Astrocyte (in vitro differentiated cells and primary cell): ENCODE results near the gene MT3. TPM values are rescaled to one million over a fixed set of nuclear protein-coding genes. Genes with fewer than 3 reads are reported as not detected.

Experiments
- DNase-seq: peaks from one replicate; pipeline ENCODE4 v3.0.0-alpha.2; 2010; ENCODE audit warnings: low read depth
- FAIRE-seq: peaks from 2 replicates; lab custom pipeline; 2011; peaks lifted over from hg19 to GRCh38; lab: Jason Lieb, UNC
- H2AFZ ChIP-seq: 2 replicates; pipeline ENCODE4 v1.6.0; 2012; ENCODE audit warnings: low read depth, low read length, inconsistent platforms
- H3K27ac ChIP-seq: 2 replicates; pipeline ENCODE4 v1.5.1; 2011; ENCODE audit warnings: low read depth, low read length, inconsistent platforms
- H3K27me3 ChIP-seq: 2 replicates; pipeline ENCODE4 v1.6.0; 2011; ENCODE audit warnings: low read length, inconsistent platforms; ENCODE audit not compliant: insufficient read depth
- H3K36me3 ChIP-seq: 2 replicates; pipeline ENCODE4 v1.5.1; 2011; ENCODE audit warnings: low read length, inconsistent platforms; ENCODE audit not compliant: insufficient read depth
- H3K4me1 ChIP-seq: 2 replicates; pipeline ENCODE4 v1.5.1; 2011; ENCODE audit warnings: low read length, inconsistent platforms; ENCODE audit not compliant: insufficient read depth
- H3K4me2 ChIP-seq: 2 replicates; pipeline ENCODE4 v1.6.0; 2012; ENCODE audit warnings: low read length, inconsistent platforms
- H3K4me3 ChIP-seq: 2 replicates; pipeline ENCODE4 v1.5.1; 2011; ENCODE audit warnings: low read depth, mild to moderate bottlenecking, low read length, inconsistent platforms; ENCODE audit not compliant: insufficient read depth
- H3K79me2 ChIP-seq: 2 replicates; pipeline ENCODE4 v1.6.0; 2012; ENCODE audit warnings: mild to moderate bottlenecking, low read length, inconsistent platforms; ENCODE audit not compliant: insufficient read depth
- H3K9ac ChIP-seq: 2 replicates; pipeline ENCODE4 v1.6.0; 2012; ENCODE audit warnings: mild to moderate bottlenecking, low read length, inconsistent platforms
- H3K9me3 ChIP-seq: 2 replicates; pipeline ENCODE4 v1.5.1; 2012; ENCODE audit warnings: low read depth, mild to moderate bottlenecking, low read length, inconsistent platforms; ENCODE audit not compliant: insufficient read depth
- H4K20me1 ChIP-seq: 2 replicates; pipeline ENCODE4 v1.6.0; 2012; ENCODE audit warnings: low read length, inconsistent platforms; ENCODE audit not compliant: insufficient read depth
- H3K27ac Mint-ChIP-seq: one replicate; pipeline ENCODE4 v1.8.0; 2021; ENCODE audit warnings: mild to moderate bottlenecking, mixed read lengths; ENCODE audit not compliant: unreplicated experiment
- H3K27me3 Mint-ChIP-seq: one replicate; pipeline ENCODE4 v1.8.0; 2021; ENCODE audit warnings: low read depth, mixed read lengths; ENCODE audit not compliant: unreplicated experiment
- H3K36me3 Mint-ChIP-seq: one replicate; pipeline ENCODE4 v1.8.0; 2021; ENCODE audit warnings: low read depth, mixed read lengths; ENCODE audit not compliant: unreplicated experiment
- H3K4me1 Mint-ChIP-seq: one replicate; pipeline ENCODE4 v1.8.0; 2021; ENCODE audit warnings: low read depth, mixed read lengths; ENCODE audit not compliant: unreplicated experiment
- H3K4me3 Mint-ChIP-seq: one replicate; pipeline ENCODE4 v1.8.0; 2021; ENCODE audit warnings: mild to moderate bottlenecking, moderate library complexity, mixed read lengths; ENCODE audit not compliant: unreplicated experiment
- H3K9me3 Mint-ChIP-seq: one replicate; pipeline ENCODE4 v1.8.0; 2021; ENCODE audit warnings: mild to moderate bottlenecking, mixed read lengths; ENCODE audit not compliant: unreplicated experiment
- EZH2 ChIP-seq: IDR thresholded peaks from 2 replicates; pipeline ENCODE4 v1.6.1; 2012; ENCODE audit warnings: mild to moderate bottlenecking, low read length, inconsistent platforms; ENCODE audit not compliant: insufficient read depth
- total RNA-seq: library from RNA; stranded (reverse); gene quantifications from 2 replicates; pipeline ENCODE4 v1.2.1, GENCODE V29; 2021
- TF ChIP-seq, protein P1 (sequence below): IDR thresholded peaks from 2 replicates; pipeline ENCODE4 v1.5.1; 2011; ENCODE audit warnings: low read depth, mild to moderate bottlenecking, inconsistent platforms, low read length, moderate library complexity; ENCODE audit not compliant: insufficient read depth

Gene MT3
- total RNA-seq, 1 donor from 2014 or later: not detected

DNA sequence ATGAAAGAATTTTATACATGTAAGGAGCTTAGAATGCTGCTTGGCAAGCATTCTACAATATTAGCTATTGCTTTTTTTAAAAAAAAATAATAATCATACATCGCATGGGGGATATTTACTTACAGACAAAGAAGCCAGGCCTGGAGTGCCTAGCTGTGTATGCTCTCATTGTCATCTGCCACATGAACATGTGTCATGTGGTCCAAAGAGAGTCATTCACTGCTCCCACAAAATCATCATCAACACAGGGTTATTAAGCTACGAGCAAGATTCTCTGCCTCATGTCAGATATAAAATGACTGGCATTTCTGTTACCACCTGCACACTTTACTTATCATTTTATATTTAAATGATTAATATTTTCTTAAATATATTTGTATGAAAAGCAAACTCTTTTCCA, 34.3 kb downstream of the MT3 start:
- H3K79me2 ChIP-seq: peaks cover 20% of the 10 kb centered on the region
- H3K9me3 ChIP-seq: no peaks in the 10 kb centered on the region
- FAIRE-seq (no peak), DNase-seq (no peak)
- H3K4me2 ChIP-seq: no peak overlapping the region
- H3K4me3 Mint-ChIP-seq: no peak overlapping the region
- H3K9me3 Mint-ChIP-seq: no peaks in the 10 kb centered on the region
- peaks cover 6% of the 10 kb centered on the region for H3K36me3 Mint-ChIP-seq
- H4K20me1 ChIP-seq: peaks cover 11% of the 10 kb centered on the region
- peaks cover 25% of the 10 kb centered on the region for H3K4me1 ChIP-seq
- no peak overlapping the region for H3K27ac ChIP-seq
- H3K27me3 Mint-ChIP-seq: peaks cover 53% of the 10 kb centered on the region
- no peak overlapping the region for H3K27ac Mint-ChIP-seq
- H3K27me3 ChIP-seq: no peaks in the 10 kb centered on the region
- H3K36me3 ChIP-seq: no peaks in the 10 kb centered on the region
- no peak overlapping the region for H2AFZ ChIP-seq
- peaks cover 5% of the 10 kb centered on the region for H3K4me1 Mint-ChIP-seq
- no peak overlapping the region for H3K4me3 ChIP-seq
- H3K9ac ChIP-seq: no peak overlapping the region
- no peak for TF ChIP-seq EZH2
- TF ChIP-seq, protein P1, sequence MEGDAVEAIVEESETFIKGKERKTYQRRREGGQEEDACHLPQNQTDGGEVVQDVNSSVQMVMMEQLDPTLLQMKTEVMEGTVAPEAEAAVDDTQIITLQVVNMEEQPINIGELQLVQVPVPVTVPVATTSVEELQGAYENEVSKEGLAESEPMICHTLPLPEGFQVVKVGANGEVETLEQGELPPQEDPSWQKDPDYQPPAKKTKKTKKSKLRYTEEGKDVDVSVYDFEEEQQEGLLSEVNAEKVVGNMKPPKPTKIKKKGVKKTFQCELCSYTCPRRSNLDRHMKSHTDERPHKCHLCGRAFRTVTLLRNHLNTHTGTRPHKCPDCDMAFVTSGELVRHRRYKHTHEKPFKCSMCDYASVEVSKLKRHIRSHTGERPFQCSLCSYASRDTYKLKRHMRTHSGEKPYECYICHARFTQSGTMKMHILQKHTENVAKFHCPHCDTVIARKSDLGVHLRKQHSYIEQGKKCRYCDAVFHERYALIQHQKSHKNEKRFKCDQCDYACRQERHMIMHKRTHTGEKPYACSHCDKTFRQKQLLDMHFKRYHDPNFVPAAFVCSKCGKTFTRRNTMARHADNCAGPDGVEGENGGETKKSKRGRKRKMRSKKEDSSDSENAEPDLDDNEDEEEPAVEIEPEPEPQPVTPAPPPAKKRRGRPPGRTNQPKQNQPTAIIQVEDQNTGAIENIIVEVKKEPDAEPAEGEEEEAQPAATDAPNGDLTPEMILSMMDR: no peak

DNA sequence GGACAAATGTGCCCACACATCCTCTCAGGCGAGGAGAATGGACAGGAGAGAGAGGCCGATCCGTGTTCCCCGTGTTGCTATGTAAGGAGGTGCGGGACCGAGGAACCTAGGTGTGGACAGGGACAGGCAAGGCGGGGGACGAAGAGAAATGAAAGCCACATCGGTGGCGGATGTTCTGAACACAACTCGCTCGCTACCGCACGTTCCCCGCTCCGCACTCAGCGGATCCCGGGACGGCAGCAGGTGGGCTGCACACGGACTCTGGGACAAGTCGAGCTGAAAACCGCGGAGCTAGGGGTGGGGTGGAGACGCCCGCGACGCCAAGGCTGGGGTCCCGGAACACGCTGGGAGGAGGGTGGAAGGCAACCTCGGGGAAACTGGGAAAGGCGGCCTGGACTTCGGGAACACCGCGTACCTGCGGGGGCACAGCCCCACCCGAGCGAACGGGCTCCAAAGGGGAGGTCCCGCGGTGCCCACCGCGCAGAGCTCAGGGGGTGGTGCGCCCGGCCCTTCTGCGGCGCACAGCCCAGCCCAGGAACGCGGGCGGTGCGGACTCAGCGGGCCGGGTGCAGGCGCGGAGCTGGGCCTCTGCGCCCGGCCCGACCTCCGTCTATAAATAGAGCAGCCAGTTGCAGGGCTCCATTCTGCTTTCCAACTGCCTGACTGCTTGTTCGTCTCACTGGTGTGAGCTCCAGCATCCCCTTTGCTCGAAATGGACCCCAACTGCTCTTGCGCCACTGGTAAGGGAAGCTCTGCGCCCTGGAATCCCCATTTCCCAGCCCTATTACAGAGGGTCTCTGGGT, 36.0 kb downstream of the MT3 start, which contains the start of gene MT1E:
MT1E (plus strand) TSS at position 642 of the 803 bp plus-strand sequence; CDS start at position 713, 71 bp downstream.
- FAIRE-seq (no peak), DNase-seq (peak; percentile 65)
- H3K4me3 ChIP-seq: peak within 1 kb of the TSS; percentile 76
- H3K27ac Mint-ChIP-seq: peak within 1 kb of the TSS; percentile 66
- H3K27me3 ChIP-seq: no peaks in the 10 kb centered on the region
- peaks cover 11% of the 10 kb centered on the region for H4K20me1 ChIP-seq
- TF ChIP-seq, protein P1: no peak
- TF ChIP-seq EZH2: no peak
- H3K36me3 ChIP-seq: no peaks in the 10 kb centered on the region
- H3K36me3 Mint-ChIP-seq: peaks cover 6% of the 10 kb centered on the region
- H3K4me3 Mint-ChIP-seq: peak within 1 kb of the TSS; percentile 84
- no peaks in the 10 kb centered on the region for H3K9me3 ChIP-seq
- peak within 1 kb of the TSS; percentile 97 for H3K4me2 ChIP-seq
- peaks cover 5% of the 10 kb centered on the region for H3K4me1 Mint-ChIP-seq
- peak within 1 kb of the TSS; percentile 85 for H3K9ac ChIP-seq
- peaks cover 57% of the 10 kb centered on the region for H3K27me3 Mint-ChIP-seq
- no peaks in the 10 kb centered on the region for H3K9me3 Mint-ChIP-seq
- peak within 1 kb of the TSS; percentile 95 for H2AFZ ChIP-seq
- H3K27ac ChIP-seq: peak within 1 kb of the TSS; percentile 80
- H3K4me1 ChIP-seq: peaks cover 25% of the 10 kb centered on the region
- H3K79me2 ChIP-seq: peaks cover 20% of the 10 kb centered on the region
